HG03103 (cell line): ENCODE data around the gene MFN1.

ENCODE experiments used
- ATAC-seq: cut with Tn5 transposase; IDR thresholded peaks from one replicate; pipeline ENCODE4 v1.9.1; 2021; ENCODE audit warnings: low read depth; ENCODE audit not compliant: unreplicated experiment

Gene MFN1

DNA sequence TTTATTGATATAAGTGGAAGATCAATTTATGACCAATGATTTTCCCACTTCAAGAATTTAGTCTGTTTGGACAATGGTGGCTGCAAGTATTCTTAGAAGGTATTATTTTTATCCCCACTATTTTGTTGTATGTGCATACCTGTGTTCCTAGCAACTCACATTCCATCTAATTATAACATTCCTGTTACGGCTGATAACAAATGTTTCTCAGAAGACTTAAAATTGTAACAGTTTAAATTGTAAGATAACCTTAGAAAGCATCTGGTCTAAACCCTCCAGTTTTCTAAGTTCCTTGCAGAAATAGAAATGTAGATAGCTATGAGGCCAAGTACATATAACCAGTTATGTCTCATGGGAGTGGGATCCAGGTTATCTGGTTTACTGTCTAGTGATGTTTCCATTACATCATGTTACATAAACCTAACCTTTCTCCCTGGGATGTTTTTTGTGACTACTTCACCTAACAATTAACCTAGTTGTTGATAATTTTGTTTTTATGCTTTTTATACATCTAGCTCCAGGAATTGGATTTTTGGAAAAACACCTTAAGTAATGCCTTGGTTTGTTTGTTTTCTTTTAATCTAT lies 11.1 kb upstream of the MFN1 start:
- ATAC-seq = no peak

DNA sequence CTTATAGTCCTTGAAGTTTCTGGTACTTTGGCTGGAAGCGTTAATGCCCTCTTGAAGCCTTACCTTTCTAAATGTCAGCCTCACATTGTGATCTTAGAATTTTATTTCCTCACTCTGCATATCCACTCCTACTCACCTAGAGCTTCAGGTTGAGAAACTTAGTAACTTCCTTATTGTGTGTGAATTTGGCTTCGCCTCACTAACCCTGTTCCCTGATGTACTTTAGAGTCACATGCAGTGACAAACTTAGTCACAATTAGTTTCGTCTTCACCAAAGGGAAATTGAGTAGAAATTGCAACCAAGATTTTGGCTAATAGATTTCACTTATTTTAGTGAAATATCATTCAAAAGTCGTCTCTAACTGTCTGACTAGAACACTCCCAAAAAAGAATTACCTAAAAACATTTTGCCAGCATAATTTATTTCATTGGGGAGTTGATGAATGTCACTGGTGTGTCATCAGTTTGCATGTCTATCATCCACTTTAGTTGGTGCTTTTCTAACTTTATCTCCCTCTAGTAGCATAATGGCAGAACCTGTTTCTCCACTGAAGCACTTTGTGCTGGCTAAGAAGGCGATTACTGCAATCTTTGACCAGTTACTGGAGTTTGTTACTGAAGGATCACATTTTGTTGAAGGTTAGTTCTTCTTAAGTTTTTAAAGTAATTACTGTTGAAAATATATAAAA lies 960 bp downstream of the MFN1 start:
- peak; percentile 58 for ATAC-seq

DNA sequence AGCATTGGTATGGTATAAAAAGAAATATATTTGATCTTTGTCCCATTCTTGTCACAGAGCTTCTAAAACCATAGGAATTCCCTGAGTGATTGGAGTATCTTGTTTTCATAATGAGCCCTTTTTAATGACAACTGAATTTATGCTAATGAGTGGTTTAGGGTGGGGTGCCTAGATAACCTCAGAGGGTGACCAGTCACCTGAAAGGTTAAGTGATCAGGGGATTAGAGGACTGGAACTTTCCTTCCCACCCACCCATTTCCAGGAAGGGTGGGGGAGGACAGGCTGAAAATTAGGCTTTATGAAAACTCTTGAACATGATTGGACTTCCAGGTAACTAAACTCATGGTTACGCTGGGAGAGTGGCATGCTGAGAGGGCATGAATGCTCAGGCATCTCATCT lies 8.5 kb downstream of the MFN1 start:
- no peak for ATAC-seq

DNA sequence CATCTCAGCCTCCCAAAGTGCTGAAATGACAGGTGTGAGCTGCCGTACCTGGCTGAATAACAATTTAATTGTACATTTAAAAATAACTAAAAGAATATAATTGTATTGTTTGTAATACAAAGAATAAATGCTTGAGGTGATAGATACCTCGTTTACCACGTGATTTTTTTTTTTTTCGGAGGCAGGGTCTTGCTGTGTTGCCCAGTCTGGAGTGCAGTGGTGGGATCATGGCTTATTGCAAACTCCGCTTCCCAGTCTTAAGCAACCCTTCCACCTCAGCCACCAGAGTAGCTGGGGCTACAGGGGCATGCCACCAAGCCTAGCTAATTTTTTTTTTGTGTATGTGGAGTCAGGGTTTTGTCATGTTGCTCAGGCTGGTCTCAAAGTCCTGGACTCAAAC lies 15.8 kb downstream of the MFN1 start:
- ATAC-seq = no peak

DNA sequence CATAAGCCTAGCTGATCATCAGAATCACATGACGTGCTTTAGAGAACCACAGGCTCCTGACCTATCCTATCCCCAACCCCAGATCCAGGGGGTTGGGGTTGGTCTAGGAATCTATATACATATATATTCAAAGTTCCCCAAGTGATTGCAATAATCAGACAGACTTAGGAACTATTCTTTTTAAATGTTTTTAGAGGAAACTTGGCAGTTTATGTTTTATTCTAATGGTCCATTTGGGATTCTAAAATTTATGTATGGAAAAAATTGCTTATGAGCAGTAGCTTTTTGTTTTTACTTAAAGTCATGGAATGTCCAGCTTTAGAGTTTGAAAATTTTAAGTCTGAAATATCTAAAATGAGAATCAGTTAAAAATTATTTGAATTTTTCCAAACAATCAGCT lies 22.1 kb downstream of the MFN1 start:
- ATAC-seq = no peak

DNA sequence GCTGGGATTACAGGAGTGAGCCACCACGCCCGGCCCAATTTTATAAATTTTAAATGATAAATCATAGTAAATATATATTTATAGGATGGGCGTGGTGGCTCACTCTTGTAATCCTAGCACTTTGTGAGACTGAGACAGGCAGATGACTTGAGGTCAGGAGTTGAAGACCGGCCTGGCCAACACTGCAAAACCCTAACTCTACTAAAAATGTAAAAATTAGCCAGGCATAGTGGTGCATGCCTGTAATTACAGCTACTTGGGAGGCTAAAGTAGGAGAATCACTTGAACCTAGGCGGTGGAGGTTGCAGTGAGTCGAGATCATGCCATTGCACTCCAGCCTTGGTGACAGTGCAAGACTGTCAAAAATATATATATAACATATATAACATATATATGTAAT lies 26.4 kb downstream of the MFN1 start:
- no peak for ATAC-seq

DNA sequence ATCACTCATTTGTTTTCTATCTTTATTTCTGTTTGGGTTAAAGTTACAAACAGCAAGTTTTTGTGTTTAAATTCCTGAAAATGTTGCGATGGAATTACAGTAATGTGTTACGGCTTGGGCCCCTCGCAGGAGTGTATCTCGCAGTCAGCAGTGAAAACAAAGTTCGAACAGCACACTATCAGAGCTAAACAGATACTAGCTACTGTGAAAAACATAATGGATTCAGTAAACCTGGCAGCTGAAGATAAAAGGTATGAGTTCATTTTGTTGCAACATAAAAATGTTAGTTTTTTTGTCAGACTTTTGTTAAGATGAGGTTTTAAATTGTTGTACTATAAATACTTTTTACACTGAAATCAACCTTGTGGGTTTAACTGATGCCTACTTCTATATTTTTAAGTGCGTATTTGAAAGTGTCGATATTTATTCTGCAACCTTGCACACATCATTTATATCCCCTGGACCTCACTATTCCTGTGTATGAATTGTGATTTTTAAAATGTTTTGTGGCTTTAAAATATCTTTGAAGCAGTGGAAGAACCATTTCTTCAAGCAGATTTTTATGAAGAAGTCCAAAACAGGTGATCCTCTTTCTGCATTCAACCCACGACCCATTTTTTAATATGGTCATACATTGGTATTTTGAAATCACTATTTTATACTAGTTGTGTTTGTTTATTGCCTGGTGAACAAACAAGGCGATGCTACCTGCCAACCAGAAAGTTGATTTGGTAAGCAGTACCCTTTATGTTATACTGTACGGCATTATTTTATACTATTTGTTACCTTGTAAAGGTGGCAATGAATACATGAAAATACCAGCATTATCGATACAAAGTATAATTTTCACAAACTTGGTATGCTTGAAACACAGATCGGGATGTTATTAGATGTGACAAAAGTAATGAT lies 27.8 kb downstream of the MFN1 start:
- ATAC-seq = no peak

DNA sequence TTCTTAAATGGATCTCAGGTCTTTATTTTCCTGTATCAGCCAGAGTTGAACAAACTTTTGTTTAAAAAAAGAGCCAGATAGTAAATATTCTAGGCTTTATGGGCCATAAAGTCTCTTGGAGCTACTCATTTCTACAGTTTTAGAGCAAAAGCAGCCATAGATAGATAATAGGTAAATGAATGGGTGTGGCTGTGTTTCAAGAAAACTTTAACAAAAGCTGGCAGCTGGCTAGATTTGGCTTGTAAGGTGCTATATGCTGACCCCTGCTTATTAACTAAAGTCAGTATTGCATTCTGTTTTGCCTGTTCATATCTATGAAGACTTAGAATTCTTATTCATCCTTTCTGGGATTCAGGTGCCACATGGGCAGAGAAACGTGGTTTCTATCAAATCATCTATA lies 29.0 kb downstream of the MFN1 start:
- ATAC-seq = no peak

DNA sequence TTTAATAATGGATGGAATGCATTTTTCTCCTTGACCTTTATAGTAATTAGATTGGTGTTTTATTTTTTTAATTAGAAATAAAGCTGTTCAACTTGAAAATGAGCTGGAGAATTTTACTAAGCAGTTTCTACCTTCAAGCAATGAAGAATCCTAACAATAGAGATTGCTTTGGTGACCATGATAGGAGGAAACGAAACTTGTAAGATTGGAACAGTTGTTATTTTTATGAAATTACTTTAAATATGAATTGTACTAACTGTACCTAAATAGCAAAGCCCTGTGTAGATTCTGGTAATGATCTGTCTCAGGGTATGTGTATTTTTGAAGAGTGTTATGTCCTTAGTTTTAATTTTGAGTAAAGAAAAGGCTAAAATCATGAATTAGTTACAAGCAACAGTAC lies 44.4 kb downstream of the MFN1 start:
- no peak for ATAC-seq

DNA sequence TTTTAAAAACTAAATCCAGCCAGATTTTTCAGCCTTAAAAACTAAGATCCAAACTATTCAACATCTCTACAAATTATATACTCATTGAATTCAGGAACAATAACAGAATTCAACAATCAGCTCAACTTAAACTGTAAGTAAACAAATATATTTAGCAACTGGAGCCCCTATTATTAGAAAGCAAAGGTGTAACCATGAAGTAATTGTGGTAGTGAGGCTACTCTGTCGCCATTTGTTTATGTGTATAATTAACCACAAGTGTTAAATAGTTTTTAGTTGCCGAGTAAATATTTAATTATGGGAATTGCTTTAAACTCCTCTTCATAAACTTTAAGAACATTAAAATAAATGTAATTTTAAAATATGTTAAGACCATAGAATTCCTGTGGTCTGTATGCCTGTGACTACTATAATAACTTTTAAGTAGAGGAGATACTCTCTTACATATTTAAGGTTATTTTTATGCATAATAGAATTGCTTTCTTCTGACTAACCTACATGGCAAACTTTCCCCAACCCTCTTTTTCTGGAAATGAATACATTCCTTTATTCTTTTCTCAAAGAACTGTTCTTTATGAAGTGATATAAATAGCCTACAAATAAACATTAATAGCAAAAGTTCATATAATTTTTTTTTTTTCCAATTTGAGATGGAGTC lies 51.2 kb downstream of the MFN1 start:
- no peak for ATAC-seq

DNA sequence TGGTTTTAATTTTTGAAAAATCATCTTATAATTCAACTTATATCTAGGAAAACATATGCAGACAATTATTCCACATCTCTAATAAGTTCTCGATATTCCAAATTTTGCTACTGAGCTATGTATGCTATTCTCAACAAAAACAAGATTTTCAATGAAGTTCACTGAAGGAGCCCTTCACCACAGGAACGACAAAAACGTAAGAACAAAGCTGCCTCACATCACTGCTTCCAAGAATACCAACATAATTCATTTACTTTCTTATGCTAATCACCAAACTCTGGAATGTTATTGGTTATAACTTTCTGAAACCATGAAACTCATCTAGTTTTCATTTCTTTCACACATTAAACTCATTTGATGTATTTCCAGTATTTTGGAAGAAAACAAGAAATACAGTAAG lies 54.1 kb downstream of the MFN1 start:
- ATAC-seq = no peak

DNA sequence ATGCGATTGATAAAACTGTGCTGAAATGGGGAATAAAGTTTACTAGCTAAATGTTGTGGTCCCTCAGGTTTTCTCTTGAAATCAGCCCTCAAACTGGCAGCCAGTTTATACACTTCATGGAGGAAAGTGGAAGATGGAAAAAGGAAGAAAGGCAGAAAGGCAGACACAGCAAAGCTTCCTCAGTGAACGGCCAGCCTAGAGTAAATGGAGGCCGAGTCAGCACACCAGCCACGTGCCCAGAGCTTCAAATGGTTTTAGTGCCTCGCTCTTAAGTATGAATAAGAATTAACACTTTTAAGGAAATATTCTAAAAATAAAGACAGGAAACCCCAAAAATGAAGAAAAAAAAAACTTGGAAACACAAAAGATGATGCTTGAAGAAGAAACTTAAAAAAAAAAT lies 55.5 kb downstream of the MFN1 start:
- no peak for ATAC-seq

DNA sequence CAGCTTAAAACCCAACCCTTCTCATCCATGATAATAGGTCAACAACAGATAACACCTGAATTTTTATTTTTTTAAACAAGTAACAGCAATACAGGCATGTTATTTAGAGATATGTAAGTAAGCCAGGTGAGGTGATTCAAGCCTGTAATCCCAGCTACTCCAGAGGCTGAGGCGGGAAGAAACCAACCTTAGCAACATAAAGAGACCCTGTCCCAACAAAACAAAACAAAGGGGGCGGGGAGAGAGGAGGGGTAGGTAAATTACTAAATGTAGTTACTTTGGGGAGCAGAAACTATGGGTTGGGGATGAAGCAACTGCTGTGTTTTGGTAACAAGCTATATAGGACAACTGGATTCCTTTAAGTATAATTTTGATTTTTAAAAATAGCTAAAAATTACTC lies 56.8 kb downstream of the MFN1 start:
- ATAC-seq = no peak

DNA sequence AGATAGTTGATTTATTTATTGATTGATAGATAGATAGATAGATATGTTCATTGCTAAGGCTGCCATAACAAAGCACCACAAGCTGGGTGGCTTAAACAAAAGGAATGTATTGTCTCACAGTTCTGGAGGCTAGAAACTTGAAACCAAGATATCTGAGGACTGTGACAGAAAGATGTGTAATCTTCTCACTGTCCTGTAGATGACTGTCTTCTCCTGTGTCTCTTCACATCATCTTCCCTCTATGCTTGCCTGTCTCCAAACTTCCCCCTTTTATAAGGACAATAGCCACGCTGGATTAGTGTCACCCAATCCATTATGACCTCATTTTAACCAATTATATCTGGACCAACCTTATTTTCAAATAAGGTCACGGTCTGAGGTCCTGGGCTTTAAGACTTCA lies 62.8 kb downstream of the MFN1 start:
- ATAC-seq = no peak

DNA sequence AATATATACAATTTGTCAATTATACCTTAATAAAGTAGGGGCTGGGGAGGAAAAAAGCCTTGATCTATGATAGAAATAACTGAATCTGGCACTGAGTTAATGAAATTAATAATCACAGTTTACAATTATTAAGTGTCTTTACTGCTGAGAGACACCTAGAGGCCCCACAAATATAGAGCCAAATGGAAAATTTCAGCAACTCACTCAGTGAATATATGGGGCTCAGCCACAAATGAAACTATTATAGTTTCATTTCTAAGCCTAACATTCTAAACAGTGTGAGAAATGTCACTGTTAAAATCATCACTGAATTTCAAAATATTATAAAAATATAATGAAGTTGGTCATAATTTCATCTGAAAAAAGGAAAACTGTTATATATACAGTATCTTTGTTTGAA lies 63.5 kb downstream of the MFN1 start:
- ATAC-seq = no peak

DNA sequence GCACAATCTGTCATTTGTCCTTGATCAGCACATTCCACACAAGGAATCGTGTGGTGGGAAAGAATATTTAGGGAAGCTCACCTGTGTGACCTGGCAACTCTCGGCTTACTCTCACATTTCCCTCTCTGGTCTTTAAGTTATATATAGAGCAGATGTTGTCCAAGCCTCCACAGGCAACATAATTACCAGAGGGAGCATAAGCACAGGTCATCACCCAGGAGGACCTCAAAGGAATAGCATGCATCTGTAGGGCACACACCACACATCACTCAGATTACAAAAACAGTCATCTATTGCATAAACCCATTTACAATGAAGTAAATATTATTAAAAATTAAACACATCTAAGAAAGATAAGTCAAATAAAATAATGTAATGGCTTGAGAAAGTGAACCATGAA lies 67.3 kb downstream of the MFN1 start:
- ATAC-seq = no peak

DNA sequence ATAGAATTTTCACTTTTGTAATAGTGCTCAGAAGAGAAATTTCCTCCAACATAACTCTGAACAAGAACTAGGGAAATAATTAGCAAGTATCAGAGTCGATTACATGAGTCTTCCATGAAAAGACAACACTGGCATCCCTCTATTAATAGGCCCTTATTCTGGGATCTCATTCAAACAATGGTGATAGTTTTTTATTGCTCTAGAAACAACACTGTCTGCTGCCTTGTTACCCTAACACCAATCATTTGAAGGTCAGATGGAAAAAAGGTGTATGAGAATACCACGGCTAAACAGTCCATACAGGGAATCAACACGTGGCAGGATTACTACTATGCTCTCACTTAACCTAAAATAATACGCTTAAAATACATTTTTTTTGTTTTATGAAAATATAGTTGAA lies 67.9 kb downstream of the MFN1 start:
- ATAC-seq = no peak

DNA sequence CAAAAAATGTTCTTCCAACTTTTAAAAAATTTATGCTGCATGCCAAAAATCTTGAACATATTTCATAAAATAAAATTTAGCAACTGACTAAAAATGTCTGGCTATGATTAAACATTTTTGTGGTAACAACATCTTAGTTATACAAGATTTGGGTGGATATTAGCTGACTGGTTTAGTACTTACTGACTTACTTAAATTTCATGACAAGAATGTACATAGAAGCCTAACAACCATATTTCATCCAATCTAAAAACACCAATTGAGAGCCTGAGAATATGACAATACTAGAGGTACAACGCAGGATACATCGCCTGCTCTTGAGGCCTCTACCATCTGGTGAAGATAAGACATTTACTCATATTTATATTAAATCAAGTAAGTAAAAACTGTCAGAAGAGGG lies 69.2 kb downstream of the MFN1 start:
- ATAC-seq = no peak

DNA sequence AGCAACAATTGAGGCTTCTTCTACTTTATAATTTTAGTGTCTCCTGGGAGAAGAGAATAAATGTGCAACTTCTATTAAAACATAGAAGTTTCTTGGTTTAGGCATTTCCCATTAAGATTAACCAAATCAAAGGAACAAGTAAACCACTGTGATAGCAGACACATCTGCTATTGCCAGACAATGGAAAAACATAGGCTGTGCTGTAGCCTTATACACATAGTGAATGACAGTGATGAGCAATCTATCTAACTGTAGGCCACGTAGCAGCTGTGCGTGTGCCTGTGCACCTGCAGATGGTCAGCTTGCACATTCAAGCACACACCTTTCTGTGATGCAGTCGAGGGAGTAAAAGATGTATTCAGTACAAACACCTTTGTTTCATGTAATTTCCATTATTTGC lies 71.1 kb downstream of the MFN1 start:
- no peak for ATAC-seq

DNA sequence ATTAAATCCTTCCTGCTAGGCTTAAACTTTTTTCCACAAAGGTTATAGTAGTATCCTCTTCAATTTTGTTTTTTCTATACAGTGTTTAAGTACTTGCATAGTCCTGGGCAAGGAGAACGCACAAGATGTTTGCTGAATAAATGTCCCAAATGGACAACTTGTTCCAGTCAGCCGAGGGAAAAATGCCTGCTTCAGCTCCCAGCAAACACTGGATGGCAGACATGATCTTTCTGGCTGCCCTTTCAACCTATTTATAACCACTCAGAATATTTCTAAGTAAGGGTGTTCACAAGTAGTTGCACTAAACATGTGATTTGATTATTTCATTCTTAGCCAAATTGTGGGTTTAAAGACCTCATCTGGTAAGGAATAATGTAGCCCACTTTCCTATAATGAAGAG lies 74.0 kb downstream of the MFN1 start:
- no peak for ATAC-seq

DNA sequence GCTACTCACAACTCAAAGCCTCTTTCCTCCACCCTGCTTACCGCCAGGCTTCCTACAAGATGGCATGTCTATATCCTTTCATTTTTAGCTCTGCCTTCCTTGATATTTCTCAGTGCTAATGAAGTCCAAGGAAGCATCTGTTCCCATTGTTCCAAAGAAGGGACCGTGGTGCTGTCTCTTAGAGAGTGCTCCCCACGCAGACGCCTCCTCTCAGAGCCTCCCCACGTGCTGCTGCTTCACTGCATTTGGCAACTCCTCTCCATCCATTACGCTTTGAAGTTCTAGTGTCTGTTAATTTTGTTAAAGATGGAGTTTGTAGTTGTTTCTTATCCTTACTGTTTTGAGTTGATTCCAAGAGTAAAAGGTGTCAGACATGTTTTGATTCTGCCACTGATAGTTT lies 77.6 kb downstream of the MFN1 start:
- no peak for ATAC-seq
